H1 (cell line): Measurements from ENCODE around the gene GALE. TPM values are rescaled to one million over a fixed set of nuclear protein-coding genes. Genes with fewer than 3 reads are reported as not detected.

ENCODE experiments used
- BCL11A ChIP-seq, 2 experiments: IDR thresholded peaks; one replicate each; pipeline ENCODE4 v1.6.1; 2011; ENCODE audit warnings: low read depth in 2 of 2, low read length in 2 of 2, mild to moderate bottlenecking in 2 of 2
- CREB1 ChIP-seq: IDR thresholded peaks from 2 replicates; pipeline ENCODE4 v1.6.1; 2012; ENCODE audit warnings: inconsistent platforms
- HDAC2 ChIP-seq, 2 experiments: fragments of 300-600 bp in 1 of 2; sonication (generic) in 1 of 2; IDR thresholded peaks; 2 replicates each; pipeline ENCODE4 v1.6.1; 2011 to 2012; ENCODE audit warnings: low read depth in 2 of 2, low read length in 2 of 2, mild to moderate bottlenecking in 2 of 2, moderate library complexity in 2 of 2, borderline replicate concordance in 1 of 2, inconsistent platforms in 1 of 2
- KDM5A ChIP-seq: fragments of 200-600 bp; IDR thresholded peaks from 2 replicates; pipeline ENCODE4 v1.7.1; 2012; ENCODE audit warnings: mild to moderate bottlenecking, low read length, inconsistent platforms, mixed read lengths
- NRF1 ChIP-seq: IDR thresholded peaks from 2 replicates; pipeline ENCODE4 v1.6.1; 2011; ENCODE audit warnings: mild to moderate bottlenecking, low read depth, low read length, improper control_type of control experiment
- PHF8 ChIP-seq: fragments of 200-600 bp; sonication (generic); conservative IDR thresholded peaks from 2 replicates; pipeline ENCODE4 v1.7.1; 2012; ENCODE audit warnings: low read depth, mild to moderate bottlenecking, inconsistent platforms, low read length, moderate library complexity
- POLR2AphosphoS5 ChIP-seq: IDR thresholded peaks from 2 replicates; pipeline ENCODE4 v1.6.1; 2011; ENCODE audit warnings: low read depth, low read length
- POU5F1 ChIP-seq: IDR thresholded peaks from 2 replicates; pipeline ENCODE4 v1.6.1; 2011; ENCODE audit warnings: low read depth, mild to moderate bottlenecking, low read length, moderate library complexity
- RBBP5 ChIP-seq: IDR thresholded peaks from 2 replicates; pipeline ENCODE4 v1.7.1; 2012; ENCODE audit warnings: low read depth, mild to moderate bottlenecking, inconsistent platforms, low read length, moderate library complexity, borderline replicate concordance
- RNF2 ChIP-seq: fragments of 200-900, 300-1000 bp; sonication (generic); IDR thresholded peaks from 2 replicates; pipeline ENCODE4 v1.7.1; 2016; ENCODE audit warnings: borderline replicate concordance, low read depth, mild to moderate bottlenecking, antibody characterized with exemption, low read length; ENCODE audit not compliant: poor library complexity, severe bottlenecking; ENCODE audit errors: missing control alignments
- SAP30 ChIP-seq: fragments of 300-600 bp; sonication (generic); IDR thresholded peaks from 2 replicates; pipeline ENCODE4 v1.7.1; 2012; ENCODE audit warnings: low read length, moderate library complexity, mild to moderate bottlenecking, inconsistent platforms; ENCODE audit not compliant: insufficient read depth, insufficient replicate concordance
- SIN3A ChIP-seq, 2 experiments: IDR thresholded peaks in 1 of 2; conservative IDR thresholded peaks in 1 of 2; 2 replicates each; pipeline ENCODE4 v1.6.1; 2011 to 2012; ENCODE audit warnings: low read length in 2 of 2, improper control_type of control experiment in 1 of 2, low read depth in 1 of 2, mild to moderate bottlenecking in 1 of 2
- TAF1 ChIP-seq: IDR thresholded peaks from 2 replicates; pipeline ENCODE4 v1.6.1; 2011; ENCODE audit warnings: mild to moderate bottlenecking, low read depth, low read length
- TAF7 ChIP-seq: optimal IDR thresholded peaks from 2 replicates; pipeline ENCODE3; 2011; ENCODE audit warnings: low read depth, mild to moderate bottlenecking, inconsistent platforms, low read length, moderate library complexity, borderline replicate concordance
- polyA plus RNA-seq, 7 experiments: library from polyadenylated mRNA; depleted of rRNA in 3 of 7; stranded (reverse) in 5 of 7; unstranded in 2 of 7; fragments of >200 nt in 5 of 7; fragments of 200-250 nt in 2 of 7; gene quantifications; 1 replicate in 5 of 7; 2 replicates in 1 of 7; 4 replicates in 1 of 7; pipeline versions ENCODE4 v1.2.1 to v1.2.3, GENCODE V29; 2011 to 2013; ENCODE audit warnings: missing spikeins in 2 of 7, mixed read lengths in 2 of 7
- total RNA-seq: library from RNA; stranded (reverse); fragmentation: NEBNext Ultra II Directional; extraction: Animal tissue kit (Norgen Biotek cat#: 25700); gene quantifications from 2 replicates; pipeline ENCODE4 v1.2.1, GENCODE V29; 2021

Gene GALE
- total and polyA plus RNA-seq, 2 of the 8 experiments (the other 6 are each of a cell fraction or from before 2014, with no cell fraction given): 26.0 to 33.9 TPM

- TF ChIP-seq KDM5A (peak; percentile 61; the same call in 1 of the 2 replicates), HDAC2 (IDR thresholded peaks at IDR 0.05; ENCODE audit: borderline replicate concordance in 1 of 2, low read depth in 2 of 2, low read length in 2 of 2) (no peak), NRF1 (peak; percentile 64), SIN3A (conservative IDR thresholded peaks at IDR 0.05 in 1 of 2, IDR thresholded peaks at IDR 0.05 in 1 of 2; ENCODE audit: low read depth in 1 of 2, low read length in 2 of 2) (peak in 1 of 2 experiments; percentile 49; a peak in 1 of 4 replicates), TAF7 (peak; percentile 68), POLR2AphosphoS5 (peak; percentile 91), TAF1 (peak; percentile 86), SAP30 (peak; percentile 61), RBBP5 (peak; percentile 92; the same call in 1 of the 2 replicates), PHF8 (peak; percentile 98), CREB1 (peak; percentile 95), BCL11A (IDR thresholded peaks at IDR 0.05; ENCODE audit: low read depth in 2 of 2, low read length in 2 of 2) (no peak), RNF2 (no peak), POU5F1 (no peak)
Measured at GRCh38 chr1:23777979-23778814, 22.4 kb downstream of the GALE start, which contains the start of gene PITHD1 (continued).
